B cell (primary cell): ENCODE data around the gene OR2Z1.

ENCODE experiments used
- CTCF ChIP-seq: fragments of 200-600 bp; IDR thresholded peaks from one replicate; pipeline ENCODE4 v1.8.0; 2022; ENCODE audit warnings: antibody characterized with exemption, mild to moderate bottlenecking
- EZH2 ChIP-seq: IDR thresholded peaks from 2 replicates; pipeline ENCODE4 v1.6.1; 2012; ENCODE audit warnings: borderline replicate concordance, low read depth, mild to moderate bottlenecking, moderate library complexity, low read length; ENCODE audit not compliant: insufficient read depth, poor library complexity, severe bottlenecking

- TF ChIP-seq CTCF: no peak
- TF ChIP-seq EZH2: no peak
These were observed 598 bp downstream of the OR2Z1 start for GRCh38 chr19:8722032-8722431.
